Endothelial cell of umbilical vein (primary cell): ENCODE measurements around the gene BMPR1A. TPM values are rescaled to one million over a fixed set of nuclear protein-coding genes. Genes with fewer than 3 reads are reported as not detected.

Experiments used
- BruUV-seq: library from RNA; stranded (reverse); fragments of 400-500 nt; replicated peaks from 2 replicates; lab custom pipeline; 2021; lab: Mats Ljungman, UMichigan
- CTCF ChIA-PET: fragments of 300-600, 350-600 bp; sonication (Branson Sonifier 250); formaldehyde crosslinking; loops from one replicate; lab custom pipeline; 2021; ENCODE audit warnings: antibody characterized with exemption, inconsistent platforms; lab: Charles Lee
- POLR2A ChIA-PET: fragments of 300-600, 350-600 bp; sonication (Branson Sonifier 250); formaldehyde crosslinking; loops from one replicate; lab custom pipeline; 2021; ENCODE audit warnings: antibody characterized with exemption, inconsistent platforms; lab: Charles Lee
- DNase-seq: peaks from one replicate; pipeline ENCODE4 v3.0.0-alpha.2; 2011; ENCODE audit warnings: low read depth, low spot score
- FAIRE-seq: peaks from 2 replicates; lab custom pipeline; 2011; peaks lifted over from hg19 to GRCh38; lab: Jason Lieb, UNC
- H2AFZ ChIP-seq: 2 replicates; pipeline ENCODE4 v1.6.0; 2012; ENCODE audit warnings: low read depth, low read length, control low read depth, inconsistent platforms
- H3K27ac ChIP-seq: 2 replicates; pipeline ENCODE4 v1.5.1; 2011; ENCODE audit warnings: low read depth, mild to moderate bottlenecking, control low read depth, low read length, moderate library complexity; ENCODE audit not compliant: insufficient read depth
- H3K27me3 ChIP-seq, 2 experiments: 2 replicates each; pipeline versions ENCODE4 v1.6.0 to v1.6.1; 2011; ENCODE audit warnings: low read length in 2 of 2, mixed read lengths in 1 of 2; ENCODE audit not compliant: control insufficient read depth in 2 of 2, insufficient read depth in 2 of 2
- H3K36me3 ChIP-seq, 2 experiments: 2 replicates in 1 of 2; 3 replicates in 1 of 2; pipeline ENCODE4 v1.5.1; 2011; ENCODE audit warnings: low read length in 2 of 2, mild to moderate bottlenecking in 1 of 2, moderate library complexity in 1 of 2; ENCODE audit not compliant: control insufficient read depth in 2 of 2, insufficient read depth in 2 of 2; ENCODE audit errors: extremely low read depth in 1 of 2
- H3K4me1 ChIP-seq: 3 replicates; pipeline ENCODE4 v1.5.1; 2011; ENCODE audit warnings: mild to moderate bottlenecking, low read length; ENCODE audit not compliant: control insufficient read depth, insufficient read depth; ENCODE audit errors: extremely low read depth
- H3K4me2 ChIP-seq: 2 replicates; pipeline ENCODE4 v1.6.1; 2011; ENCODE audit warnings: low read length, control low read depth, mixed read lengths; ENCODE audit not compliant: insufficient read depth
- H3K4me3 ChIP-seq, 3 experiments: fragments of 200-600 bp in 1 of 3; sonication (generic), shearing (Covaris generic) in 1 of 3; replicated peaks in 1 of 3; 2 replicates each; pipeline ENCODE4 v1.5.1; 2011 to 2016; ENCODE audit warnings: control low read depth in 3 of 3, low read length in 3 of 3, mild to moderate bottlenecking in 2 of 3, inconsistent platforms in 1 of 3, low read depth in 1 of 3, moderate library complexity in 1 of 3; ENCODE audit not compliant: insufficient read depth in 1 of 3
- H3K79me2 ChIP-seq: 2 replicates; pipeline ENCODE4 v1.6.0; 2012; ENCODE audit warnings: low read length, inconsistent platforms; ENCODE audit not compliant: control insufficient read depth, insufficient read depth
- H3K9ac ChIP-seq: replicated peaks from 2 replicates; pipeline ENCODE3; 2011; ENCODE audit warnings: low read length, control low read depth; ENCODE audit not compliant: insufficient read depth; ENCODE audit errors: extremely low read depth
- H3K9me1 ChIP-seq: replicated peaks from 3 replicates; pipeline ENCODE4 v1.6.0; 2011; ENCODE audit warnings: mild to moderate bottlenecking, low read length; ENCODE audit not compliant: control insufficient read depth, insufficient read depth; ENCODE audit errors: extremely low read depth
- H3K9me3 ChIP-seq: replicated peaks from 2 replicates; pipeline ENCODE4 v1.5.1; 2012; ENCODE audit warnings: low read length, inconsistent platforms; ENCODE audit not compliant: control insufficient read depth, insufficient read depth
- H4K20me1 ChIP-seq: replicated peaks from 2 replicates; pipeline ENCODE3; 2011; ENCODE audit warnings: mild to moderate bottlenecking, low read length; ENCODE audit not compliant: control insufficient read depth, insufficient read depth; ENCODE audit errors: extremely low read depth
- CTCF ChIP-seq, 2 donors: IDR thresholded peaks; 1 replicate in 1 of 2; 2 replicates in 1 of 2; pipeline ENCODE4 v1.5.1; 2011; ENCODE audit warnings: low read length in 2 of 2, mild to moderate bottlenecking in 2 of 2, moderate library complexity in 2 of 2, control low read depth in 1 of 2, inconsistent platforms in 1 of 2, low read depth in 1 of 2; ENCODE audit not compliant: insufficient read depth in 1 of 2; ENCODE audit errors: extremely low read depth in 1 of 2
- JUN ChIP-seq: IDR thresholded peaks from 2 replicates; pipeline ENCODE4 v1.6.1; 2011; ENCODE audit warnings: borderline replicate concordance, low read depth; ENCODE audit not compliant: insufficient read length, insufficient read depth
- POLR2A ChIP-seq: IDR thresholded peaks from 2 replicates; pipeline ENCODE4 v1.6.1; 2012; ENCODE audit warnings: low read depth, mild to moderate bottlenecking, control low read depth, low read length
- POLR2AphosphoS5 ChIP-seq: IDR thresholded peaks from 2 replicates; pipeline ENCODE4 v1.6.1; 2012; ENCODE audit warnings: low read depth, mild to moderate bottlenecking, control low read depth, low read length, moderate library complexity; ENCODE audit not compliant: insufficient read depth
- dilution Hi-C: fragments of 300-500 bp; cut with MboI; formaldehyde crosslinking; loops from one replicate; pipeline ENCODE4 v1.15.0; 2019; ENCODE audit warnings: low sequenced_read_pairs; ENCODE audit not compliant: extremely low pct_ligation_motif_present
- intact Hi-C: fragments of 100-400 bp; cut with micrococcal nuclease; formaldehyde crosslinking; loops from one replicate; pipeline ENCODE4 v1.10.0; 2022
- polyA plus RNA-seq, 4 experiments: library from polyadenylated mRNA; depleted of rRNA in 3 of 4; stranded (reverse) in 3 of 4; unstranded in 1 of 4; fragments of >200 nt; gene quantifications; 2 replicates each; pipeline versions ENCODE4 v1.2.1 to v1.2.3, GENCODE V29; 2011 to 2012; ENCODE audit warnings: missing spikeins in 1 of 4
- total RNA-seq: library from RNA; stranded (reverse); gene quantifications from 2 replicates; pipeline ENCODE4 v1.2.3, GENCODE V29; 2021

Gene BMPR1A
- total and polyA plus RNA-seq, 2 donors (not counting 3 experiments of a cell fraction or from before 2014, with no cell fraction given): not detected

DNA sequence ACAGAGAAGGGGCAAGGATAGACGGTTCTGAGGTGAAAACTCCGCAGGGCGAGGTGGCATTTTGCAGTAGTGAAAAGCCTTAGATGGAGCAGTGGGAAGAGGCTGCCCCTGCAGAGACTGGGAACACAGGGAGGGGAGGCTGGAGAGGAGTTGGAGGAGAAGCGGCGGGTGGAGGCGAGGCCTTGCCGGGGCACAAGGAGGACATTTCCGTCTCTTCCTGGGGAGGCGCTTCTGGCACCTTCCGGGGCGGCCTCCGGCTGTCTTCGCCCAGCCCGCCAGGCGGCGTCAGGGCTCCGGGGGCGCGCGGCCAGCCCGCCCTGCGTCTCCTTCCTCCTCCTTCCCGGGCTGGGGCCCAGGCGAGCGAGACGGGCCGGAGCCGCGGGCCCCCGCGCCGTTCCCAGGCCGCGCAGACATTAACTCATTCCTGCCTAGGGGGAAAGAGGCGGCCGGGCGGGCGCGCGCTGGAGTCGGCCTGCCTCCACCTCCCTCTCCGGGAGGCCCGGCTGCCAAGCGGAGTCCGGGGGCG, 45.4 kb upstream of the BMPR1A start:
- no peaks in the 10 kb centered on the region for H3K9me1 ChIP-seq
- CTCF ChIA-PET: interaction anchor here (1.0 to 1.9 kb wide), 3 partner anchors 18 to 188 kb away, joined by 3 to 16 read pairs (median 7); no protein-coding TSS in a partner anchor
- H3K9me3 ChIP-seq: no peaks in the 10 kb centered on the region
- H2AFZ ChIP-seq: peak overlapping the region; percentile 38
- TF ChIP-seq POLR2A (no peak), JUN (no peak), CTCF (IDR thresholded peaks at IDR 0.05; ENCODE audit: extremely low read depth in 1 of 2, insufficient read depth in 1 of 2, low read depth in 1 of 2, low read length in 2 of 2) (peak; percentile 43 to 69), POLR2AphosphoS5 (peak; percentile 12)
- FAIRE-seq (peak; percentile 38), DNase-seq (peak; percentile 28)
- intact Hi-C loops: loop anchor here (1.0 to 2.0 kb wide), 2 partner anchors 36 to 188 kb away; no protein-coding TSS in a partner anchor
- H3K4me1 ChIP-seq: no peaks in the 10 kb centered on the region
- H3K9ac ChIP-seq: no peak overlapping the region
- POLR2A ChIA-PET: no interaction called here
- peaks cover 41 to 59% of the 10 kb centered on the region in 2 experiments for H3K27me3 ChIP-seq
- H4K20me1 ChIP-seq: no peaks in the 10 kb centered on the region
- BruUV-seq: no TSS peak
- no peak overlapping the region for H3K27ac ChIP-seq
- H3K36me3 ChIP-seq: no peaks in the 10 kb centered on the region
- H3K4me3 ChIP-seq: peak overlapping the region in 2 of 3 experiments; percentile 9 to 34
- dilution Hi-C loops: no loop called here
- peak overlapping the region; percentile 31 for H3K4me2 ChIP-seq
- H3K79me2 ChIP-seq: no peaks in the 10 kb centered on the region
